K562 (cell line): ENCODE measurements around the gene NFYC. TPM values are rescaled to one million over a fixed set of nuclear protein-coding genes. Genes with fewer than 3 reads are reported as not detected.
A peak's percentile ranks its signal among the peaks of the same experiment; 100 is the strongest.

Source experiments
- CREB3 ChIP-seq: fragments of 450-650 bp; conservative IDR thresholded peaks from 2 replicates; pipeline ENCODE4 v1.6.1; 2016; ENCODE audit warnings: missing genetic modification characterization, low read depth, mild to moderate bottlenecking, missing compliant biosample characterization, moderate library complexity
- CUX1 ChIP-seq: fragments of 200-800 bp; sonication (Bioruptor generic); IDR thresholded peaks from 2 replicates; pipeline ENCODE4 v1.6.1; 2016; ENCODE audit warnings: missing genetic modification characterization, missing compliant biosample characterization
- E2F6 ChIP-seq, 2 experiments: IDR thresholded peaks; 2 replicates each; pipeline ENCODE4 v1.6.1; 2011; ENCODE audit warnings: borderline replicate concordance in 1 of 2, control low read depth in 1 of 2, low read depth in 1 of 2, low read length in 1 of 2, mild to moderate bottlenecking in 1 of 2, mixed read lengths in 1 of 2, moderate library complexity in 1 of 2; ENCODE audit not compliant: insufficient read depth in 1 of 2, insufficient read length in 1 of 2, poor library complexity in 1 of 2, severe bottlenecking in 1 of 2; ENCODE audit errors: extremely low read depth in 1 of 2
- EHMT2 ChIP-seq: fragments of 450-650 bp; IDR thresholded peaks from 2 replicates; pipeline ENCODE4 v1.6.1; 2018; ENCODE audit warnings: antibody characterized with exemption
- HDGF ChIP-seq: fragments of 450-650 bp; IDR thresholded peaks from 2 replicates; pipeline ENCODE4 v1.6.1; 2016
- JUND ChIP-seq, 2 experiments: IDR thresholded peaks; 2 replicates in 1 of 2; 3 replicates in 1 of 2; pipeline ENCODE4 v1.6.1; 2011; ENCODE audit warnings: borderline replicate concordance in 2 of 2, low read depth in 2 of 2, low read length in 2 of 2, improper control_type of control experiment in 1 of 2, missing biosample characterization in 1 of 2, missing genetic modification characterization in 1 of 2, missing genetic modification reagents in 1 of 2
- MXD1 ChIP-seq: fragments of 250-450 bp; sonication (Bioruptor Pico); IDR thresholded peaks from 2 replicates; pipeline ENCODE4 v1.8.0; 2021; ENCODE audit warnings: borderline replicate concordance, mild to moderate bottlenecking, moderate library complexity; ENCODE audit not compliant: poor library complexity, severe bottlenecking
- NR1H2 ChIP-seq: sonication (generic); formaldehyde crosslinking; IDR thresholded peaks from 2 replicates; pipeline ENCODE4 v1.4.0; 2020; ENCODE audit warnings: mild to moderate bottlenecking, missing genetic modification reagents
- PHF8 ChIP-seq: fragments of 200-600 bp; sonication (generic); IDR thresholded peaks from 2 replicates; pipeline ENCODE4 v1.6.1; 2012; ENCODE audit warnings: mixed run types, mild to moderate bottlenecking, inconsistent platforms, low read length, moderate library complexity, borderline replicate concordance
- PML ChIP-seq: IDR thresholded peaks from 2 replicates; pipeline ENCODE4 v1.6.1; 2012; ENCODE audit warnings: low read length, inconsistent platforms
- RBM39 ChIP-seq: fragments of 200-400 bp; formaldehyde crosslinking; optimal IDR thresholded peaks from 2 replicates; pipeline ENCODE3; 2018; ENCODE audit warnings: low read depth, low read length
- TARDBP ChIP-seq: fragments of 450-650 bp; IDR thresholded peaks from 2 replicates; pipeline ENCODE4 v1.6.1; 2016
- THRA ChIP-seq: fragments of 450-650 bp; IDR thresholded peaks from 2 replicates; pipeline ENCODE4 v1.6.1; 2017; ENCODE audit warnings: mild to moderate bottlenecking, moderate library complexity
- ZNF449 ChIP-seq: fragments of 250-450 bp; sonication (Bioruptor Pico); IDR thresholded peaks from 2 replicates; pipeline ENCODE4 v1.8.0; 2022; ENCODE audit warnings: moderate library complexity, mild to moderate bottlenecking, inconsistent platforms
- polyA plus RNA-seq, 8 experiments: library from polyadenylated mRNA; depleted of rRNA in 4 of 8; stranded (reverse) in 5 of 8; unstranded in 3 of 8; fragments of >200 nt; fragmentation: Nextera tagmentation in 2 of 8; fragmentation: Illumina TruSeq in 1 of 8; extraction: Ambion mirVana in 2 of 8; extraction: Trizol in 1 of 8; gene quantifications; 2 replicates each; pipeline versions ENCODE4 v1.2.1 to v1.2.3, GENCODE V29; 2011 to 2014; ENCODE audit warnings: inconsistent platforms in 1 of 8, missing spikeins in 1 of 8
- total RNA-seq, 7 experiments: library from RNA; depleted of rRNA in 6 of 7; stranded (reverse); fragments of >200 nt in 6 of 7; fragmentation: Illumina TruSeq in 2 of 7; extraction: Trizol in 2 of 7; gene quantifications; 2 replicates each; pipeline versions ENCODE4 v1.2.1 to v1.2.3, GENCODE V29; 2011 to 2021; ENCODE audit warnings: low replicate concordance in 1 of 7

NFYC gene
- total and polyA plus RNA-seq, 9 of the 15 experiments (the other 6 are each of a cell fraction or from before 2014, with no cell fraction given), result 4.8 to 59.8 (median 41.1) TPM

- no peak for TF ChIP-seq ZNF449 (CRISPR knock-in tag)
- TF ChIP-seq E2F6 (IDR thresholded peaks at IDR 0.05; ENCODE audit: borderline replicate concordance in 1 of 2, extremely low read depth in 1 of 2, insufficient read depth in 1 of 2, insufficient read length in 1 of 2, low read depth in 1 of 2, low read length in 1 of 2, poor library complexity in 1 of 2, severe bottlenecking in 1 of 2), result peak; percentile 22 to 52
- TF ChIP-seq PHF8, result no peak
- TF ChIP-seq CUX1 (CRISPR knock-in tag), result no peak
- TF ChIP-seq HDGF, result no peak
- no peak for TF ChIP-seq MXD1 (CRISPR knock-in tag)
- no peak for TF ChIP-seq JUND (IDR thresholded peaks at IDR 0.05; ENCODE audit: borderline replicate concordance, low read depth, low read length)
- peak; percentile 31; the same call in 1 of the 3 replicates for TF ChIP-seq JUND (tag; IDR thresholded peaks at IDR 0.05; ENCODE audit: borderline replicate concordance, low read depth, low read length)
- TF ChIP-seq CREB3 (tag), result no peak
- 0 out of 2 replicates have a peak, but pooled peaks have one; percentile 7 for TF ChIP-seq EHMT2
- TF ChIP-seq THRA, result no peak
- no peak for TF ChIP-seq RBM39
- TF ChIP-seq PML, result no peak
- no peak for TF ChIP-seq TARDBP
- TF ChIP-seq NR1H2, result no peak
Measured at GRCh38 chr1:40651138-40651857, 40.2 kb upstream of the NFYC start (continued).
